B cell (primary cell): ENCODE data around the gene C1orf116. TPM values are rescaled to one million over a fixed set of nuclear protein-coding genes. Genes with fewer than 3 reads are reported as not detected.

Source experiments
- ATAC-seq: fragments of 200-7000 bp; cut with Tn5 transposase; one replicate; pipeline ENCODE4 v1.10.0; 2021; ENCODE audit warnings: low read depth, mild to moderate bottlenecking, moderate number of reproducible peaks, moderate library complexity
- CTCF ChIA-PET: fragments of 350-600 bp; sonication (Branson Sonifier 250); formaldehyde crosslinking; loops from one replicate; lab custom pipeline; 2021; ENCODE audit warnings: antibody characterized with exemption, inconsistent platforms; lab: Charles Lee
- POLR2A ChIA-PET: fragments of 350-600 bp; sonication (Branson Sonifier 250); formaldehyde crosslinking; loops from one replicate; lab custom pipeline; 2021; ENCODE audit warnings: antibody characterized with exemption; lab: Charles Lee
- DNase-seq: peaks from one replicate; pipeline ENCODE4 v3.0.0; 2013
- H2AFZ ChIP-seq: 2 replicates; pipeline ENCODE4 v1.6.1; 2012; ENCODE audit warnings: mild to moderate bottlenecking, low read depth, low read length; ENCODE audit not compliant: insufficient read depth, poor library complexity, severe bottlenecking
- H3K27ac ChIP-seq, 2 donors: 1 replicate in 1 of 2; 2 replicates in 1 of 2; pipeline ENCODE4 v1.5.1; 2012 to 2013; ENCODE audit warnings: low read length in 2 of 2, mild to moderate bottlenecking in 2 of 2, moderate library complexity in 1 of 2
- H3K27me3 ChIP-seq, 4 experiments: fragments of 200-600 bp in 1 of 4; sonication (generic) in 1 of 4; replicated peaks in 1 of 4; 1 replicate in 2 of 4; 2 replicates in 2 of 4; pipeline versions ENCODE4 v1.6.1 to v1.7.0; 2013 to 2016; ENCODE audit warnings: low read length in 3 of 4, mild to moderate bottlenecking in 2 of 4, mixed read lengths in 1 of 4, moderate library complexity in 1 of 4; ENCODE audit not compliant: insufficient read depth in 4 of 4, control insufficient read depth in 3 of 4; ENCODE audit errors: control extremely low read depth in 1 of 4
- H3K36me3 ChIP-seq, 2 experiments: replicated peaks in 1 of 2; 1 replicate in 1 of 2; 2 replicates in 1 of 2; pipeline versions ENCODE4 v1.6.1 to v1.7.1; 2013; ENCODE audit warnings: low read length in 1 of 2; ENCODE audit not compliant: insufficient read depth in 2 of 2, control insufficient read depth in 1 of 2; ENCODE audit errors: control extremely low read depth in 1 of 2, extremely low read depth in 1 of 2
- H3K4me1 ChIP-seq, 2 donors: fragments of 200-600 bp in 1 of 2; sonication (generic) in 1 of 2; 1 replicate in 1 of 2; 2 replicates in 1 of 2; pipeline versions ENCODE4 v1.5.1 to v1.6.1; 2013 to 2017; ENCODE audit warnings: low read length in 2 of 2; ENCODE audit not compliant: control insufficient read depth in 2 of 2, insufficient read depth in 2 of 2
- H3K4me2 ChIP-seq: replicated peaks from 2 replicates; pipeline ENCODE3; 2012; ENCODE audit warnings: mild to moderate bottlenecking, low read depth, low read length; ENCODE audit not compliant: poor library complexity, severe bottlenecking
- H3K4me3 ChIP-seq, 5 experiments: fragments of 200-600 bp in 1 of 5; sonication (generic) in 1 of 5; 1 replicate in 3 of 5; 2 replicates in 2 of 5; pipeline versions ENCODE4 v1.5.1 to v1.7.0; 2011 to 2016; ENCODE audit warnings: low read length in 4 of 5, mild to moderate bottlenecking in 4 of 5, low read depth in 2 of 5, control low read depth in 1 of 5, moderate library complexity in 1 of 5; ENCODE audit not compliant: insufficient read depth in 1 of 5; ENCODE audit errors: control extremely low read depth in 1 of 5, extremely low read depth in 1 of 5
- H3K79me2 ChIP-seq: fragments of 200-600 bp; sonication (generic); one replicate; pipeline ENCODE4 v1.6.0; 2016; ENCODE audit warnings: low read length; ENCODE audit not compliant: control insufficient read depth, insufficient read depth
- H3K9ac ChIP-seq: fragments of 200-600 bp; sonication (generic); 2 replicates; pipeline ENCODE4 v1.6.1; 2017; ENCODE audit warnings: mild to moderate bottlenecking, low read length, moderate library complexity
- H3K9me3 ChIP-seq, 3 donors: one replicate each; pipeline versions ENCODE4 v1.6.1 to v1.7.1; 2013; ENCODE audit warnings: low read length in 2 of 3; ENCODE audit not compliant: control insufficient read depth in 2 of 3, insufficient read depth in 1 of 3; ENCODE audit errors: control extremely low read depth in 1 of 3
- H4K20me1 ChIP-seq: 2 replicates; pipeline ENCODE4 v1.6.0; 2012; ENCODE audit warnings: mild to moderate bottlenecking, low read length; ENCODE audit not compliant: insufficient read depth, control insufficient read depth, poor library complexity, severe bottlenecking
- H3K27ac Mint-ChIP-seq: one replicate; pipeline ENCODE4 v1.8.0; 2021; ENCODE audit warnings: mixed read lengths
- H3K27me3 Mint-ChIP-seq: one replicate; pipeline ENCODE4 v1.8.0; 2021; ENCODE audit warnings: mixed read lengths
- H3K4me1 Mint-ChIP-seq: one replicate; pipeline ENCODE4 v1.8.0; 2021; ENCODE audit warnings: mixed read lengths
- H3K4me3 Mint-ChIP-seq: one replicate; pipeline ENCODE4 v1.8.0; 2021; ENCODE audit warnings: mixed read lengths
- H3K9me3 Mint-ChIP-seq: one replicate; pipeline ENCODE4 v1.8.0; 2022; ENCODE audit warnings: mixed read lengths; ENCODE audit not compliant: insufficient read depth
- EZH2 ChIP-seq: IDR thresholded peaks from 2 replicates; pipeline ENCODE4 v1.6.1; 2012; ENCODE audit warnings: borderline replicate concordance, low read depth, mild to moderate bottlenecking, moderate library complexity, low read length; ENCODE audit not compliant: insufficient read depth, poor library complexity, severe bottlenecking
- WGBS: methylation state at CpG from one replicate; pipeline ENCODE4 v1.1.5; 2013; ENCODE audit warnings: missing lambda C conversion rate; ENCODE audit not compliant: insufficient coverage; 5-methylcytosine and 5-hydroxymethylcytosine counted together
- intact Hi-C: fragments of 100-400 bp; cut with micrococcal nuclease; formaldehyde crosslinking; loops from one replicate; pipeline ENCODE4 v1.10.0; 2022
- polyA plus RNA-seq: library from polyadenylated mRNA; depleted of rRNA; stranded (reverse); fragments of >200 nt; gene quantifications from 2 replicates; pipeline ENCODE4 v1.2.3, GENCODE V29; 2012
- total RNA-seq, 2 donors: library from RNA; stranded (reverse); fragments of 120-200 nt in 1 of 2; gene quantifications; 1 replicate in 1 of 2; 2 replicates in 1 of 2; pipeline versions ENCODE4 v1.2.3 to v1.2.4, GENCODE V29; 2013 to 2022
- TF ChIP-seq, protein P1 (sequence below): fragments of 200-600 bp; IDR thresholded peaks from one replicate; pipeline ENCODE4 v1.8.0; 2022; ENCODE audit warnings: antibody characterized with exemption, mild to moderate bottlenecking

Gene C1orf116
- total and polyA plus RNA-seq, 2 donors (not counting 1 experiment from before 2014, with no cell fraction given), result 0.09 TPM; not detected in 1

DNA sequence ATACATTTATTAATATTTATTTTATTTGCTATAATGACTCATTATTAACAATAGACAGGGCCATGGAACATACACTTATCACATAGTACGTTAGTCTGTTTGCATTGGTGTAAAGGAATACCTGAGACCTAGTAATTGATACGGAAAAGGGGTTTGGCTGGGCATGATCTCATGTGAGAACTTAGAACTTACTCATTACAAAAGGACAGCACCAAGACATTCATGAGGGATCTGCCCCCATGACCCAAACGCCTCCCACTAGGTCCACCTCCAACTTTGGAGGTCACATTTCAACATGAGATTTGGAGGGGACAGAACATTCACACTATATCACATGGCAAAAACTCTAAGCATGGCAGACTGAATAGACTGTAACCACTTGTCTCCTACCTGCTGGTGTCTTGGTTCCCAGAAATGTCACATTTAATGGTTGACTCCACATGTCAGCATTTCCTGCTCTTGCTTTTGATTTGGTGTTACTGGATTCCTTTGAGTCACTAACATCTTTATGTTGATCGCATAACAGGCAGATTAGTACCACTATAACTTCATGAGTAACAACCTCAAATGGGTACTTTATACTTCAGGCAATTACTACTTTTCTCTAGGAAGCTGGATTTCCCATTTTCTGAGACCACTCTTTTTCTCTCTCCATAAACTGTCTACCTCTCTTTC, 3.5 kb upstream of the C1orf116 start:
- Histone ChIP-seq H3K27ac (no peak overlapping the region), H3K79me2 (no peaks in the 10 kb centered on the region), H3K4me3 (no peak overlapping the region), H2AFZ (no peak overlapping the region), H3K9me3 (no peaks in the 10 kb centered on the region), H3K4me2 (no peak overlapping the region), H3K36me3 (no peaks in the 10 kb centered on the region), H3K4me1 (no peaks in the 10 kb centered on the region), H4K20me1 (no peaks in the 10 kb centered on the region), H3K27me3 (peaks cover 0 to 23% (median 4%) of the 10 kb centered on the region in 4 experiments), H3K9ac (no peak overlapping the region)
- no peaks in the 10 kb centered on the region for H3K9me3 Mint-ChIP-seq
- DNase-seq (no peak), ATAC-seq (no peak)
- H3K27me3 Mint-ChIP-seq, result peaks cover 38% of the 10 kb centered on the region
- no peaks in the 10 kb centered on the region for H3K4me1 Mint-ChIP-seq
- H3K27ac Mint-ChIP-seq, result no peak overlapping the region
- POLR2A ChIA-PET, result no interaction called here
- no peak overlapping the region for H3K4me3 Mint-ChIP-seq
- TF ChIP-seq EZH2, result no peak
- TF ChIP-seq, protein P1, sequence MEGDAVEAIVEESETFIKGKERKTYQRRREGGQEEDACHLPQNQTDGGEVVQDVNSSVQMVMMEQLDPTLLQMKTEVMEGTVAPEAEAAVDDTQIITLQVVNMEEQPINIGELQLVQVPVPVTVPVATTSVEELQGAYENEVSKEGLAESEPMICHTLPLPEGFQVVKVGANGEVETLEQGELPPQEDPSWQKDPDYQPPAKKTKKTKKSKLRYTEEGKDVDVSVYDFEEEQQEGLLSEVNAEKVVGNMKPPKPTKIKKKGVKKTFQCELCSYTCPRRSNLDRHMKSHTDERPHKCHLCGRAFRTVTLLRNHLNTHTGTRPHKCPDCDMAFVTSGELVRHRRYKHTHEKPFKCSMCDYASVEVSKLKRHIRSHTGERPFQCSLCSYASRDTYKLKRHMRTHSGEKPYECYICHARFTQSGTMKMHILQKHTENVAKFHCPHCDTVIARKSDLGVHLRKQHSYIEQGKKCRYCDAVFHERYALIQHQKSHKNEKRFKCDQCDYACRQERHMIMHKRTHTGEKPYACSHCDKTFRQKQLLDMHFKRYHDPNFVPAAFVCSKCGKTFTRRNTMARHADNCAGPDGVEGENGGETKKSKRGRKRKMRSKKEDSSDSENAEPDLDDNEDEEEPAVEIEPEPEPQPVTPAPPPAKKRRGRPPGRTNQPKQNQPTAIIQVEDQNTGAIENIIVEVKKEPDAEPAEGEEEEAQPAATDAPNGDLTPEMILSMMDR, result no peak
- CTCF ChIA-PET, result interaction anchor here (1.0 kb wide), 1 partner anchor 12 kb away, joined by 6 read pairs; no protein-coding TSS in a partner anchor
- 80% methylated on average over 2 of the region's 4 CpGs for WGBS
- intact Hi-C loops, result no loop called here

DNA sequence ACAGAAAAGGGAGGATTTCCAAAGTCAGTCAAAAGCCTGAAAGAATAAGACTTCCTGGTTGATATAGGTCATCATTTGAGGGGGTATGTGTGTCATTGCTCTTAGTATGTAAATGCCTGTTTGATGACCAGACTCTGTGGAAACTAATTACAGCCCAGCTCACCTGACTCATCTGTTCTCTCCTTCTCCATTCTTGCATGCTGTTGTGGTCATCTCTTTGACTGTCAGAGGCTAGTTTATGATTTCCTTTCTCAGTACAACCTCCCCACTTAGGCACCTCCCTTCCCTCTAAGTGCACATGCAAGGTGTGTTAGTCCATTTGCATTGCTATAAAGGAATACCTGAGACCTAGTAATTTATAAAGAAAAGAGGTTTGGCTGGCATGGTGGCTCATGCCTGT, 2.4 kb upstream of the C1orf116 start:
- Histone ChIP-seq H3K4me3 (no peak overlapping the region), H4K20me1 (no peaks in the 10 kb centered on the region), H3K9me3 (no peaks in the 10 kb centered on the region), H3K36me3 (no peaks in the 10 kb centered on the region), H3K4me2 (no peak overlapping the region), H2AFZ (no peak overlapping the region), H3K79me2 (no peaks in the 10 kb centered on the region), H3K4me1 (no peaks in the 10 kb centered on the region), H3K27me3 (peaks cover 0 to 24% (median 9%) of the 10 kb centered on the region in 4 experiments), H3K27ac (no peak overlapping the region), H3K9ac (no peak overlapping the region)
- ATAC-seq, result no peak
- Mint-ChIP-seq H3K4me3 (no peak overlapping the region), H3K9me3 (no peaks in the 10 kb centered on the region), H3K4me1 (no peaks in the 10 kb centered on the region), H3K27me3 (peaks cover 45% of the 10 kb centered on the region), H3K27ac (no peak overlapping the region)
- ChIA-PET POLR2A (no interaction called here), CTCF (interaction anchor here (1.0 kb wide), 1 partner anchor 13 kb away, joined by 6 read pairs; no protein-coding TSS in a partner anchor)
- intact Hi-C loops, result no loop called here
- no peak for DNase-seq
- TF ChIP-seq, protein P1, result no peak
- no peak for TF ChIP-seq EZH2
